Breast epithelium (tissue), 4 donors: ENCODE data around the gene TEAD1. TPM values are rescaled to one million over a fixed set of nuclear protein-coding genes. Genes with fewer than 3 reads are reported as not detected.
A peak's percentile ranks its signal among the peaks of the same experiment; 100 is the strongest.

ENCODE experiments used
- DNase-seq, 2 donors: peaks; one replicate each; pipeline ENCODE4 v3.0.0-alpha.2; 2019; ENCODE audit warnings: low spot score in 2 of 2
- H3K27ac ChIP-seq, 2 donors: fragments of 200-600 bp; sonication (generic) in 1 of 2; one replicate each; pipeline ENCODE4 v1.5.1; 2016 to 2019; ENCODE audit warnings: mild to moderate bottlenecking in 1 of 2
- H3K27me3 ChIP-seq, 2 donors: fragments of 200-600 bp; sonication (generic) in 1 of 2; one replicate each; pipeline versions ENCODE4 v1.5.1 to v1.6.0; 2017 to 2019; ENCODE audit warnings: control low read depth in 1 of 2, mild to moderate bottlenecking in 1 of 2
- H3K36me3 ChIP-seq: fragments of 200-600 bp; one replicate; pipeline ENCODE4 v1.5.1; 2019
- H3K4me1 ChIP-seq, 2 donors: fragments of 200-600 bp; sonication (generic); one replicate each; pipeline ENCODE4 v1.5.1; 2016 to 2019; ENCODE audit warnings: control low read depth in 1 of 2
- H3K4me3 ChIP-seq, 3 donors: fragments of 200-600 bp; sonication (generic); 1 replicate in 2 of 3; 2 replicates in 1 of 3; pipeline ENCODE4 v1.5.1; 2016 to 2019; ENCODE audit warnings: mild to moderate bottlenecking in 3 of 3, moderate library complexity in 2 of 3
- H3K9me3 ChIP-seq, 2 donors: fragments of 200-600 bp; sonication (generic) in 1 of 2; one replicate each; pipeline ENCODE4 v1.5.1; 2016 to 2019; ENCODE audit warnings: control low read depth in 1 of 2
- POLR2A ChIP-seq: fragments of 450-650 bp; IDR thresholded peaks from one replicate; pipeline ENCODE4 v1.6.1; 2016; ENCODE audit warnings: antibody characterized with exemption, mild to moderate bottlenecking, moderate library complexity
- POLR2AphosphoS5 ChIP-seq, 3 donors: sonication (generic); formaldehyde crosslinking; IDR thresholded peaks; one replicate each; pipeline ENCODE4 v1.6.1; 2017; ENCODE audit warnings: antibody characterized with exemption in 3 of 3
- intact Hi-C: fragments of 100-400 bp; cut with DNase I; formaldehyde crosslinking; loops from one replicate; pipeline ENCODE4 v1.15.1; 2023; ENCODE audit warnings: low total_unique reads
- total RNA-seq, 3 donors: library from RNA; depleted of rRNA; stranded (reverse); fragments of >200 nt; gene quantifications; one replicate each; pipeline ENCODE4 v1.1.0, GENCODE V29; 2016
- TF ChIP-seq, protein P1 (sequence below), 3 donors: fragments of 450-650 bp; IDR thresholded peaks; one replicate each; pipeline ENCODE4 v1.5.1; 2016 to 2017; ENCODE audit warnings: antibody characterized with exemption in 3 of 3, mild to moderate bottlenecking in 3 of 3, moderate library complexity in 3 of 3

TEAD1 gene
- total RNA-seq, 3 donors from 2014 or later, result 67.8 to 110 (median 80.1) TPM

DNA sequence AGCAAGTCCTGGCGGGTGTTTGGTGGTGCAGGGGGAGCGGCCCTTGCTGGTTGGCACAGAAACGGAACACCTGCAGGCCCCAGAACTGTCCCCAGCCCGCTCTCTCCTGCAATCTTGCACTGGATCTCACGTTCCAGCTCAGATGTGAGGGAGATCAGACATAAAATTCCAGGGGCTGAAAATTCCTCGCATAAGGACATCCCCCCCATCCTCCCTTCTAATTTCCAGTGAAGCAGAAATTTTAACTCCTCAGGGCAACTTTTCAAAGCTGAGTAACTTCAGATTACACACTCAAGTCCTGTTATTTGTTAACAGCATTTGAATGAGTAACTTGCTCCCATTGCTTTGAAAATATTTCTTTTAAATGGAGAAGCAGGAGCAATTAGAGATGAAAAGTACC, 294.6 kb downstream of the TEAD1 start:
- Histone ChIP-seq H3K4me3 (no peak overlapping the region), H3K27me3 (no peaks in the 10 kb centered on the region), H3K27ac (peak overlapping the region in 1 of 2 donors; percentile 29), H3K36me3 (no peaks in the 10 kb centered on the region), H3K9me3 (no peaks in the 10 kb centered on the region), H3K4me1 (no peaks in the 10 kb centered on the region)
- no peak for DNase-seq
- TF ChIP-seq POLR2A, result no peak
- TF ChIP-seq, protein P1, sequence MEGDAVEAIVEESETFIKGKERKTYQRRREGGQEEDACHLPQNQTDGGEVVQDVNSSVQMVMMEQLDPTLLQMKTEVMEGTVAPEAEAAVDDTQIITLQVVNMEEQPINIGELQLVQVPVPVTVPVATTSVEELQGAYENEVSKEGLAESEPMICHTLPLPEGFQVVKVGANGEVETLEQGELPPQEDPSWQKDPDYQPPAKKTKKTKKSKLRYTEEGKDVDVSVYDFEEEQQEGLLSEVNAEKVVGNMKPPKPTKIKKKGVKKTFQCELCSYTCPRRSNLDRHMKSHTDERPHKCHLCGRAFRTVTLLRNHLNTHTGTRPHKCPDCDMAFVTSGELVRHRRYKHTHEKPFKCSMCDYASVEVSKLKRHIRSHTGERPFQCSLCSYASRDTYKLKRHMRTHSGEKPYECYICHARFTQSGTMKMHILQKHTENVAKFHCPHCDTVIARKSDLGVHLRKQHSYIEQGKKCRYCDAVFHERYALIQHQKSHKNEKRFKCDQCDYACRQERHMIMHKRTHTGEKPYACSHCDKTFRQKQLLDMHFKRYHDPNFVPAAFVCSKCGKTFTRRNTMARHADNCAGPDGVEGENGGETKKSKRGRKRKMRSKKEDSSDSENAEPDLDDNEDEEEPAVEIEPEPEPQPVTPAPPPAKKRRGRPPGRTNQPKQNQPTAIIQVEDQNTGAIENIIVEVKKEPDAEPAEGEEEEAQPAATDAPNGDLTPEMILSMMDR (IDR thresholded peaks at IDR 0.05), result no peak
- intact Hi-C loops, result no loop called here

- intact Hi-C loops, result no loop called here
Measured at GRCh38 chr11:12971955-12972354, 297.7 kb downstream of the TEAD1 start.

GRCh38 chr11:12973528-12974181, 299.4 kb downstream of the TEAD1 start:
- Histone ChIP-seq H3K4me3 (no peak overlapping the region), H3K36me3 (no peaks in the 10 kb centered on the region), H3K4me1 (no peaks in the 10 kb centered on the region), H3K27ac (no peak overlapping the region), H3K27me3 (no peaks in the 10 kb centered on the region), H3K9me3 (no peaks in the 10 kb centered on the region)
- TF ChIP-seq POLR2AphosphoS5 (IDR thresholded peaks at IDR 0.05) (no peak), POLR2A (no peak)
- TF ChIP-seq, protein P1 (IDR thresholded peaks at IDR 0.05), result no peak
- intact Hi-C loops, result no loop called here
- DNase-seq, result no peak

More at GRCh38 chr11:12971955-12972354, 297.7 kb downstream of the TEAD1 start:
- Histone ChIP-seq H3K36me3 (no peaks in the 10 kb centered on the region), H3K9me3 (no peaks in the 10 kb centered on the region), H3K27ac (no peak overlapping the region), H3K4me3 (no peak overlapping the region), H3K27me3 (no peaks in the 10 kb centered on the region), H3K4me1 (no peaks in the 10 kb centered on the region)
- no peak for TF ChIP-seq POLR2A
- TF ChIP-seq POLR2AphosphoS5 (IDR thresholded peaks at IDR 0.05), result no peak
- no peak for DNase-seq

DNA sequence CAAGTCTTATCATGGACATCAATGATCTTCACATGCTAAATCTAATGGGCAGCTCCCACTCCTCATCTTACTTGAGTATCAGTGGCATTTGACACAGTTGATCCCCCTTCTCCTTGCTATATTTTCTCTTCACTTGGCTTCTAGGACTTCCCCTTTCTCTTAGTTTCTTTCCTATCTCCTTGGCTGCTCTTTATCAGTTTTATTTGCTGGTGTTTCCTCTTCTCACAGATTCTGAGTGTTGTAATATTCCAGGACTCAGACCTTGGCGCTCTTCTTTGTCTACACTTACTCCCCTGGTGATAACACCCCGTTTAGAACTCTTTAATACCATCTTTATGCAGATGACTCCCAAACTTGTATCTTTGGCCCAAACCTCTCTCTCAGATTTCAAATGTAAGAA, 301.0 kb downstream of the TEAD1 start:
- no peak overlapping the region for H3K4me3 ChIP-seq

GRCh38 chr11:12979928-12980689, 305.9 kb downstream of the TEAD1 start:
- H3K27me3 ChIP-seq, result no peaks in the 10 kb centered on the region
- no peaks in the 10 kb centered on the region for H3K9me3 ChIP-seq
- no peak for TF ChIP-seq POLR2AphosphoS5 (IDR thresholded peaks at IDR 0.05)
- TF ChIP-seq, protein P1 (IDR thresholded peaks at IDR 0.05), result no peak
- no peak for TF ChIP-seq POLR2A
- no peaks in the 10 kb centered on the region for H3K36me3 ChIP-seq
- intact Hi-C loops, result loop anchor here (10.0 kb wide), 1 partner anchor 135 kb away; no protein-coding TSS in a partner anchor
- H3K27ac ChIP-seq, result no peak overlapping the region
- no peak for DNase-seq
- H3K4me1 ChIP-seq, result no peaks in the 10 kb centered on the region
- no peak overlapping the region for H3K4me3 ChIP-seq

More for the DNA sequence above, 301.0 kb downstream of the TEAD1 start:
- Histone ChIP-seq H3K4me1 (no peaks in the 10 kb centered on the region), H3K36me3 (no peaks in the 10 kb centered on the region), H3K27me3 (no peaks in the 10 kb centered on the region), H3K9me3 (no peaks in the 10 kb centered on the region), H3K27ac (no peak overlapping the region)
- DNase-seq, result no peak
- TF ChIP-seq, protein P1 (IDR thresholded peaks at IDR 0.05), result no peak
- TF ChIP-seq POLR2A (no peak), POLR2AphosphoS5 (IDR thresholded peaks at IDR 0.05) (no peak)
- intact Hi-C loops, result no loop called here
